Esophagus (tissue), 2 donors: Measurements from ENCODE around the gene ARID1A. TPM values are rescaled to one million over a fixed set of nuclear protein-coding genes. Genes with fewer than 3 reads are reported as not detected.

ENCODE experiments used
- H3K27ac ChIP-seq, 2 donors: one replicate each; pipeline ENCODE4 v1.5.1; 2013; ENCODE audit warnings: low read depth in 2 of 2, mild to moderate bottlenecking in 2 of 2, inconsistent platforms in 1 of 2, low read length in 1 of 2, moderate library complexity in 1 of 2
- H3K27me3 ChIP-seq, 2 donors: one replicate each; pipeline ENCODE4 v1.6.1; 2013; ENCODE audit warnings: low read length in 2 of 2, control low read depth in 1 of 2, mild to moderate bottlenecking in 1 of 2; ENCODE audit not compliant: insufficient read depth in 2 of 2, control insufficient read depth in 1 of 2
- H3K36me3 ChIP-seq, 2 donors: one replicate each; pipeline ENCODE4 v1.6.1; 2013; ENCODE audit warnings: low read length in 1 of 2; ENCODE audit not compliant: control insufficient read depth in 2 of 2, insufficient read depth in 2 of 2
- H3K4me1 ChIP-seq, 2 donors: one replicate each; pipeline ENCODE4 v1.6.1; 2013; ENCODE audit warnings: low read length in 1 of 2; ENCODE audit not compliant: control insufficient read depth in 2 of 2, insufficient read depth in 2 of 2
- H3K4me3 ChIP-seq, 2 donors: one replicate each; pipeline ENCODE4 v1.5.1; 2013; ENCODE audit warnings: low read length in 2 of 2, mild to moderate bottlenecking in 2 of 2, low read depth in 1 of 2, moderate library complexity in 1 of 2
- H3K9me3 ChIP-seq, 2 donors: one replicate each; pipeline ENCODE4 v1.6.1; 2013; ENCODE audit warnings: mild to moderate bottlenecking in 2 of 2, low read depth in 1 of 2, low read length in 1 of 2, moderate library complexity in 1 of 2; ENCODE audit not compliant: control insufficient read depth in 2 of 2, insufficient read depth in 1 of 2
- WGBS, 2 donors: extraction: QIAGEN DNeasy Blood & Tissue Kit; methylation state at CpG; one replicate each; pipeline ENCODE4 v1.1.7; 2013; 5-methylcytosine and 5-hydroxymethylcytosine counted together
- polyA plus RNA-seq, 2 donors: library from polyadenylated mRNA; stranded (reverse); fragments of 200-250 nt; gene quantifications; one replicate each; pipeline ENCODE4 v1.2.3, GENCODE V29; 2013
- donor health status: healthy with polysubstance abuse.
- donor health status: Bipolar disorder and iron deficiency.

ARID1A gene
- polyA plus RNA-seq, 2 donors = 15.9 to 17.8 TPM

- Histone ChIP-seq H3K36me3 (peaks cover 0 to 7% of the 10 kb centered on the region in 2 donors), H3K27me3 (no peaks in the 10 kb centered on the region), H3K4me3 (no peak overlapping the region), H3K27ac (no peak overlapping the region), H3K4me1 (peaks cover 0 to 4% of the 10 kb centered on the region in 2 donors), H3K9me3 (no peaks in the 10 kb centered on the region)
- WGBS, 2 donors = 77 to 85% methylated on average over 1 of the region's 1 CpG
These were observed 54.6 kb downstream of the ARID1A start for GRCh38 chr1:26750428-26750827.

GRCh38 chr1:26752519-26752918 is 56.7 kb downstream of the ARID1A start:
- no peak overlapping the region for H3K4me3 ChIP-seq
- no peaks in the 10 kb centered on the region for H3K27me3 ChIP-seq
- 84 to 85% methylated on average over 4 of the region's 4 CpGs for WGBS, 2 donors
- peaks cover 0 to 4% of the 10 kb centered on the region in 2 donors for H3K4me1 ChIP-seq
- H3K36me3 ChIP-seq = peaks cover 0 to 7% of the 10 kb centered on the region in 2 donors
- H3K9me3 ChIP-seq = no peaks in the 10 kb centered on the region
- H3K27ac ChIP-seq = peak overlapping the region in 1 of 2 donors; percentile 27

GRCh38 chr1:26754086-26754874 is 58.5 kb downstream of the ARID1A start:
- Histone ChIP-seq H3K27me3 (no peaks in the 10 kb centered on the region), H3K4me1 (peaks cover 0 to 4% of the 10 kb centered on the region in 2 donors), H3K27ac (peak overlapping the region; percentile 20 to 85), H3K4me3 (no peak overlapping the region), H3K36me3 (peaks cover 6 to 14% of the 10 kb centered on the region in 2 donors), H3K9me3 (no peaks in the 10 kb centered on the region)
- WGBS, 2 donors = 67 to 77% methylated on average over 5 of the region's 5 CpGs

GRCh38 chr1:26758358-26758757 is 62.5 kb downstream of the ARID1A start:
- Histone ChIP-seq H3K4me1 (peaks cover 0 to 3% of the 10 kb centered on the region in 2 donors), H3K27me3 (no peaks in the 10 kb centered on the region), H3K27ac (no peak overlapping the region), H3K4me3 (no peak overlapping the region), H3K36me3 (peaks cover 13 to 27% of the 10 kb centered on the region in 2 donors), H3K9me3 (no peaks in the 10 kb centered on the region)
- 98 to 99% methylated on average over 3 of the region's 3 CpGs for WGBS, 2 donors

GRCh38 chr1:26759531-26759930 is 63.7 kb downstream of the ARID1A start:
- H3K36me3 ChIP-seq = peaks cover 17 to 27% of the 10 kb centered on the region in 2 donors
- no peak overlapping the region for H3K27ac ChIP-seq
- no peaks in the 10 kb centered on the region for H3K9me3 ChIP-seq
- H3K27me3 ChIP-seq = no peaks in the 10 kb centered on the region
- no peak overlapping the region for H3K4me3 ChIP-seq
- peaks cover 0 to 3% of the 10 kb centered on the region in 2 donors for H3K4me1 ChIP-seq

GRCh38 chr1:26761217-26761616 is 65.4 kb downstream of the ARID1A start:
- H3K4me1 ChIP-seq = peaks cover 0 to 3% of the 10 kb centered on the region in 2 donors
- no peaks in the 10 kb centered on the region for H3K9me3 ChIP-seq
- WGBS, 2 donors = 64 to 68% methylated on average over 3 of the region's 3 CpGs
- H3K4me3 ChIP-seq = no peak overlapping the region
- H3K36me3 ChIP-seq = peaks cover 21 to 29% of the 10 kb centered on the region in 2 donors
- H3K27me3 ChIP-seq = no peaks in the 10 kb centered on the region
- no peak overlapping the region for H3K27ac ChIP-seq

- Histone ChIP-seq H3K4me3 (no peak overlapping the region), H3K27me3 (no peaks in the 10 kb centered on the region), H3K9me3 (no peaks in the 10 kb centered on the region), H3K36me3 (peaks cover 22 to 35% of the 10 kb centered on the region in 2 donors), H3K27ac (peak overlapping the region in 1 of 2 donors; percentile 43), H3K4me1 (peaks cover 4 to 16% of the 10 kb centered on the region in 2 donors)
- 90 to 91% methylated on average over 4 of the region's 4 CpGs for WGBS, 2 donors
These were observed 71.9 kb downstream of the ARID1A start for GRCh38 chr1:26767714-26768113.

GRCh38 chr1:26768755-26769154 is 72.9 kb downstream of the ARID1A start:
- H3K27ac ChIP-seq = peak overlapping the region; percentile 38 to 45
- H3K36me3 ChIP-seq = peaks cover 25 to 42% of the 10 kb centered on the region in 2 donors
- no peak overlapping the region for H3K4me3 ChIP-seq
- H3K9me3 ChIP-seq = no peaks in the 10 kb centered on the region
- 17 to 33% methylated on average over 3 of the region's 3 CpGs for WGBS, 2 donors
- no peaks in the 10 kb centered on the region for H3K27me3 ChIP-seq
- peaks cover 4 to 16% of the 10 kb centered on the region in 2 donors for H3K4me1 ChIP-seq

GRCh38 chr1:26771285-26771642 is 75.4 kb downstream of the ARID1A start:
- Histone ChIP-seq H3K4me3 (no peak overlapping the region), H3K36me3 (peaks cover 29 to 58% of the 10 kb centered on the region in 2 donors), H3K27me3 (no peaks in the 10 kb centered on the region), H3K4me1 (peaks cover 6 to 16% of the 10 kb centered on the region in 2 donors), H3K27ac (peak overlapping the region; percentile 44 to 76), H3K9me3 (no peaks in the 10 kb centered on the region)
- 38 to 51% methylated on average over 3 of the region's 3 CpGs for WGBS, 2 donors
